Sigmoid colon (tissue), 7 donors: ENCODE results near the gene DACH1. TPM values are rescaled to one million over a fixed set of nuclear protein-coding genes. Genes with fewer than 3 reads are reported as not detected.

Experiments
- DNase-seq: peaks from one replicate; pipeline ENCODE4 v3.0.0-alpha.2; 2019
- H3K27ac ChIP-seq, 4 donors: fragments of 200-600 bp; sonication (generic); one replicate each; pipeline ENCODE4 v1.5.1; 2016 to 2019; ENCODE audit warnings: mild to moderate bottlenecking in 1 of 4
- H3K27me3 ChIP-seq, 3 donors: fragments of 200-600 bp; sonication (generic); one replicate each; pipeline ENCODE4 v1.5.1; 2019; ENCODE audit warnings: mild to moderate bottlenecking in 1 of 3
- H3K36me3 ChIP-seq, 4 donors: fragments of 200-600 bp; sonication (generic); one replicate each; pipeline ENCODE4 v1.5.1; 2016 to 2019
- H3K4me1 ChIP-seq, 4 donors: fragments of 200-600 bp; sonication (generic); one replicate each; pipeline ENCODE4 v1.5.1; 2017 to 2019
- H3K4me3 ChIP-seq, 4 donors: fragments of 200-600 bp; sonication (generic); one replicate each; pipeline ENCODE4 v1.5.1; 2017 to 2019; ENCODE audit warnings: mild to moderate bottlenecking in 2 of 4, moderate library complexity in 1 of 4
- H3K9me3 ChIP-seq, 4 donors: fragments of 200-600 bp in 3 of 4; sonication (generic) in 3 of 4; one replicate each; pipeline versions ENCODE4 v1.5.1 to v1.6.1; 2013 to 2019
- EP300 ChIP-seq, 4 donors: sonication (generic); formaldehyde crosslinking; IDR thresholded peaks; one replicate each; pipeline ENCODE4 v1.6.1; 2017; ENCODE audit warnings: antibody characterized with exemption in 4 of 4
- POLR2A ChIP-seq, 2 donors: fragments of 450-650 bp; IDR thresholded peaks; one replicate each; pipeline ENCODE4 v1.6.1; 2016; ENCODE audit warnings: antibody characterized with exemption in 2 of 2, mild to moderate bottlenecking in 2 of 2, moderate library complexity in 2 of 2
- POLR2AphosphoS5 ChIP-seq, 4 donors: sonication (generic); formaldehyde crosslinking; IDR thresholded peaks; one replicate each; pipeline ENCODE4 v1.6.1; 2017; ENCODE audit warnings: antibody characterized with exemption in 4 of 4
- WGBS, 2 donors: extraction: QIAGEN DNeasy Blood & Tissue Kit; methylation state at CpG; one replicate each; pipeline ENCODE4 v1.1.7; 2013; 5-methylcytosine and 5-hydroxymethylcytosine counted together
- intact Hi-C: fragments of 100-400 bp; cut with DNase I; formaldehyde crosslinking; loops from one replicate; pipeline ENCODE4 v1.15.1; 2023
- polyA plus RNA-seq, 3 donors: library from polyadenylated mRNA; stranded (reverse); fragments of 200-250 nt; gene quantifications; one replicate each; pipeline ENCODE4 v1.2.3, GENCODE V29; 2013
- total RNA-seq, 4 donors: library from RNA; depleted of rRNA; stranded (reverse); fragments of >200 nt; gene quantifications; one replicate each; pipeline ENCODE4 v1.1.0, GENCODE V29; 2016
- TF ChIP-seq, protein P1 (sequence below), 4 experiments: fragments of 450-650 bp in 3 of 4; fragments of 200-600 bp in 1 of 4; IDR thresholded peaks; one replicate each; pipeline ENCODE4 v1.5.1; 2016 to 2019; ENCODE audit warnings: antibody characterized with exemption in 4 of 4, mild to moderate bottlenecking in 3 of 4, moderate library complexity in 2 of 4
- donor health status: healthy with polysubstance abuse.
- donor health status: Bipolar disorder and iron deficiency.
- donor health status: healthy.

The DACH1 gene
- total and polyA plus RNA-seq, 7 donors, result 0.49 to 1.9 (median 1.6) TPM

GRCh38 chr13:71477735-71478134 lies 389.3 kb downstream of the DACH1 start:
- Histone ChIP-seq H3K27me3 (no peaks in the 10 kb centered on the region), H3K9me3 (no peaks in the 10 kb centered on the region), H3K4me1 (no peaks in the 10 kb centered on the region), H3K4me3 (no peak overlapping the region), H3K36me3 (no peaks in the 10 kb centered on the region), H3K27ac (no peak overlapping the region)
- TF ChIP-seq EP300 (IDR thresholded peaks at IDR 0.05), result no peak
- TF ChIP-seq POLR2AphosphoS5 (IDR thresholded peaks at IDR 0.05), result no peak
- TF ChIP-seq POLR2A (IDR thresholded peaks at IDR 0.05), result no peak
- TF ChIP-seq, protein P1, sequence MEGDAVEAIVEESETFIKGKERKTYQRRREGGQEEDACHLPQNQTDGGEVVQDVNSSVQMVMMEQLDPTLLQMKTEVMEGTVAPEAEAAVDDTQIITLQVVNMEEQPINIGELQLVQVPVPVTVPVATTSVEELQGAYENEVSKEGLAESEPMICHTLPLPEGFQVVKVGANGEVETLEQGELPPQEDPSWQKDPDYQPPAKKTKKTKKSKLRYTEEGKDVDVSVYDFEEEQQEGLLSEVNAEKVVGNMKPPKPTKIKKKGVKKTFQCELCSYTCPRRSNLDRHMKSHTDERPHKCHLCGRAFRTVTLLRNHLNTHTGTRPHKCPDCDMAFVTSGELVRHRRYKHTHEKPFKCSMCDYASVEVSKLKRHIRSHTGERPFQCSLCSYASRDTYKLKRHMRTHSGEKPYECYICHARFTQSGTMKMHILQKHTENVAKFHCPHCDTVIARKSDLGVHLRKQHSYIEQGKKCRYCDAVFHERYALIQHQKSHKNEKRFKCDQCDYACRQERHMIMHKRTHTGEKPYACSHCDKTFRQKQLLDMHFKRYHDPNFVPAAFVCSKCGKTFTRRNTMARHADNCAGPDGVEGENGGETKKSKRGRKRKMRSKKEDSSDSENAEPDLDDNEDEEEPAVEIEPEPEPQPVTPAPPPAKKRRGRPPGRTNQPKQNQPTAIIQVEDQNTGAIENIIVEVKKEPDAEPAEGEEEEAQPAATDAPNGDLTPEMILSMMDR (IDR thresholded peaks at IDR 0.05), result no peak
- intact Hi-C loops, result no loop called here
- 91% methylated on average over 6 of the region's 6 CpGs for WGBS, 2 donors
- DNase-seq, result no peak

- no peak for TF ChIP-seq POLR2A (IDR thresholded peaks at IDR 0.05)
- TF ChIP-seq EP300 (IDR thresholded peaks at IDR 0.05), result no peak
- WGBS, 2 donors, result 78 to 93% methylated on average over 3 of the region's 3 CpGs
These were observed 392.1 kb downstream of the DACH1 start for GRCh38 chr13:71474936-71475335.

DNA sequence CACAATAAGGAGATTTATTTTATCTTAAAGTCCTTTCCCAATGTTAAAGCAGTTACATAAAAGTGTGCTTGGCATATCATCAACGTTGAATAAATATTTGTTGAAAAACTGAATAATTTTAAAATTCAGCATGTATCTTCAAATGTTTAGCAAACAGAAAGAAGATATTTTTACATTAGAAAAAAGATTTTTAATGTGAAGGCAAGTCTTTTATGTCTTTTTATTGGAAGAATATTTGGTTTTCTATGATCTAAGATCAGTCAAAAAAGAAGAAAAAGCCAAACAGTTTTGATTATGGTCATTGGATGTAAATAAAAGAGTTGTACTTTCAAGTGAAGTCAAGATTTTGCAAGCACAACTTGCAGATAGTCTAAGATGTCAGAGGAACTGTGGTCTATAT lies 397.4 kb downstream of the DACH1 start:
- H3K4me3 ChIP-seq, result no peak overlapping the region
- H3K4me1 ChIP-seq, result no peaks in the 10 kb centered on the region
- TF ChIP-seq EP300 (IDR thresholded peaks at IDR 0.05), result no peak
- TF ChIP-seq, protein P1 (IDR thresholded peaks at IDR 0.05), result no peak
- TF ChIP-seq POLR2AphosphoS5 (IDR thresholded peaks at IDR 0.05), result no peak
- TF ChIP-seq POLR2A (IDR thresholded peaks at IDR 0.05), result no peak
- no peaks in the 10 kb centered on the region for H3K36me3 ChIP-seq
- DNase-seq, result no peak
- H3K27ac ChIP-seq, result no peak overlapping the region
- intact Hi-C loops, result no loop called here
- no peaks in the 10 kb centered on the region for H3K9me3 ChIP-seq
- WGBS, 2 donors, result 59 to 70% methylated on average over 1 of the region's 1 CpG
- no peaks in the 10 kb centered on the region for H3K27me3 ChIP-seq

More at GRCh38 chr13:71474936-71475335, 392.1 kb downstream of the DACH1 start:
- intact Hi-C loops, result no loop called here
- H3K4me1 ChIP-seq, result no peaks in the 10 kb centered on the region
- DNase-seq, result no peak
- no peaks in the 10 kb centered on the region for H3K36me3 ChIP-seq
- H3K9me3 ChIP-seq, result no peaks in the 10 kb centered on the region
- H3K27ac ChIP-seq, result no peak overlapping the region
- no peaks in the 10 kb centered on the region for H3K27me3 ChIP-seq
- no peak overlapping the region for H3K4me3 ChIP-seq

DNA sequence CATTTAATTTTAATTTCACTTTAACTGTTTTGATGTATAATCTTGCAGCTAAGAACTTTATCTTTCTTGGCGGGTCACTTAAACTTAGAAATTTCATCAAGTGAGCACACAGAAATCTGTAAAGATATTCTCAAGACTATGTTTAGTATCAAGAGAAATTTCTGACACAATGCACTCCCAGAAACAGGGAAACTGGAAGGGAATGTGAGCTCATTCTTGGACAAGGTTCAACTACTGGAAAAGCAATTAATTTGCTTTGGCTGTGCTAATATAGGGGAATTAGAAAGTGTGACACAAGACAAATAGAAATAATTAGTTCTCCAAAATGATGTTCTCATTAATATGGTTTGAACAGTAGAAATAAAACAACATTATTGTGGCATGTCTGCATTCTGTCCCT lies 402.3 kb downstream of the DACH1 start:
- Histone ChIP-seq H3K9me3 (no peaks in the 10 kb centered on the region), H3K27ac (no peak overlapping the region), H3K27me3 (no peaks in the 10 kb centered on the region), H3K4me1 (no peaks in the 10 kb centered on the region), H3K36me3 (no peaks in the 10 kb centered on the region), H3K4me3 (no peak overlapping the region)
- no peak for DNase-seq
- intact Hi-C loops, result no loop called here
- WGBS, 2 donors, result 77 to 93% methylated on average over 1 of the region's 1 CpG
- TF ChIP-seq EP300 (IDR thresholded peaks at IDR 0.05), result no peak
- TF ChIP-seq, protein P1 (IDR thresholded peaks at IDR 0.05), result no peak
- no peak for TF ChIP-seq POLR2AphosphoS5 (IDR thresholded peaks at IDR 0.05)

DNA sequence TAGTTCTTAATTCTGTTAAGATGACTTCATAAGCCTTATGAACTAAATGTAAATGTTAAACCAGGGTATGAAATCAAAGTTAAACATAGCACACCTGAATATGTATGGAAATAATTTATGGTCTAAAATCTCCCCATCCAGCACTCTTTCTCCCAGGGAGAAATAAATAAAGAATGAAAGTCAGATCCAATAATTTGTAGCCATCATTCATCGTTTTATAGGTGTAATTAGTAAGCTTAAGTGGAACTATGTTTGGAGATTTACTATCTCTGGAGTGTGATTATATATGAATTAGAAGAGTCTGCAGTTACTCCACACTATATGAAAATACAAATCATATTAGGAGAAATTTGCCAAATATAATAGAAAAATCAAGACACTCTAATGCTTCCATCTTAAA lies 405.1 kb downstream of the DACH1 start:
- Histone ChIP-seq H3K9me3 (no peaks in the 10 kb centered on the region), H3K4me1 (no peaks in the 10 kb centered on the region), H3K27ac (no peak overlapping the region), H3K4me3 (no peak overlapping the region), H3K27me3 (no peaks in the 10 kb centered on the region), H3K36me3 (no peaks in the 10 kb centered on the region)
- WGBS, 2 donors, result 85 to 90% methylated on average over 1 of the region's 1 CpG
- no peak for DNase-seq
- intact Hi-C loops, result no loop called here
- no peak for TF ChIP-seq POLR2AphosphoS5 (IDR thresholded peaks at IDR 0.05)

GRCh38 chr13:71460211-71460610 lies 406.8 kb downstream of the DACH1 start:
- no peak for DNase-seq
- no peaks in the 10 kb centered on the region for H3K27me3 ChIP-seq
- TF ChIP-seq EP300 (IDR thresholded peaks at IDR 0.05) (no peak), POLR2AphosphoS5 (IDR thresholded peaks at IDR 0.05) (no peak), POLR2A (IDR thresholded peaks at IDR 0.05) (no peak)
- TF ChIP-seq, protein P1 (IDR thresholded peaks at IDR 0.05), result no peak
- H3K4me1 ChIP-seq, result no peaks in the 10 kb centered on the region
- no peak overlapping the region for H3K4me3 ChIP-seq
- no peak overlapping the region for H3K27ac ChIP-seq
- 39 to 54% methylated on average over 3 of the region's 3 CpGs for WGBS, 2 donors
- H3K9me3 ChIP-seq, result no peaks in the 10 kb centered on the region
- H3K36me3 ChIP-seq, result no peaks in the 10 kb centered on the region
- intact Hi-C loops, result no loop called here
